ENCODE data around the gene SORT1. TPM values are rescaled to one million over a fixed set of nuclear protein-coding genes. Genes with fewer than 3 reads are reported as not detected.

The SORT1 gene
- total and polyA plus RNA-seq, 2 of the 8 experiments (the other 6 are each of a cell fraction or from before 2014, with no cell fraction given): 18.7 to 69.6 TPM

- TF ChIP-seq E2F6 (IDR thresholded peaks at IDR 0.05) (no peak), CEBPB (IDR thresholded peaks at IDR 0.05; ENCODE audit: low read depth, low read length) (no peak), HDAC6 (IDR thresholded peaks at IDR 0.05; ENCODE audit: low read depth, low read length) (no peak), SP4 (IDR thresholded peaks at IDR 0.05; ENCODE audit: low read length) (no peak), RXRA (IDR thresholded peaks at IDR 0.05; ENCODE audit: insufficient read depth, low read depth, low read length) (no peak), SIX5 (IDR thresholded peaks at IDR 0.05; ENCODE audit: low read depth, low read length) (no peak), TAF7 (optimal IDR thresholded peaks at IDR 0.05; ENCODE audit: borderline replicate concordance, low read depth, low read length) (no peak), CTCF (IDR thresholded peaks at IDR 0.05; ENCODE audit: control extremely low read depth in 1 of 3, insufficient read depth in 1 of 3, low read depth in 1 of 3, low read length in 3 of 3) (no peak)
- TF ChIP-seq, protein P1, sequence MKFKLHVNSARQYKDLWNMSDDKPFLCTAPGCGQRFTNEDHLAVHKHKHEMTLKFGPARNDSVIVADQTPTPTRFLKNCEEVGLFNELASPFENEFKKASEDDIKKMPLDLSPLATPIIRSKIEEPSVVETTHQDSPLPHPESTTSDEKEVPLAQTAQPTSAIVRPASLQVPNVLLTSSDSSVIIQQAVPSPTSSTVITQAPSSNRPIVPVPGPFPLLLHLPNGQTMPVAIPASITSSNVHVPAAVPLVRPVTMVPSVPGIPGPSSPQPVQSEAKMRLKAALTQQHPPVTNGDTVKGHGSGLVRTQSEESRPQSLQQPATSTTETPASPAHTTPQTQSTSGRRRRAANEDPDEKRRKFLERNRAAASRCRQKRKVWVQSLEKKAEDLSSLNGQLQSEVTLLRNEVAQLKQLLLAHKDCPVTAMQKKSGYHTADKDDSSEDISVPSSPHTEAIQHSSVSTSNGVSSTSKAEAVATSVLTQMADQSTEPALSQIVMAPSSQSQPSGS (IDR thresholded peaks at IDR 0.05; ENCODE audit: low read length): no peak
Observed at GRCh38 chr1:109402025-109402424, 4.3 kb upstream of the SORT1 start (continued).
